Measurements from ENCODE around the gene CD200R1L.
"Not testable (repeated sequence)": the region's sequence is repeated elsewhere in the genome, so short reads cannot be mapped to it uniquely, and the experiment has no call there.

CD200R1L gene

GRCh38 chr3:112846764-112847163 is at the start of gene CD200R1L:
Gene CD200R1L (minus strand): TSS chr3:112846864. CDS start chr3:112829367, 17,497 bp downstream.
- DNase-seq = no peak

GRCh38 chr3:112894258-112894657 is 47.6 kb upstream of the CD200R1L start:
- no peak for DNase-seq

- DNase-seq = no peak
These were observed 42.7 kb upstream of the CD200R1L start for GRCh38 chr3:112889357-112889756.

DNA sequence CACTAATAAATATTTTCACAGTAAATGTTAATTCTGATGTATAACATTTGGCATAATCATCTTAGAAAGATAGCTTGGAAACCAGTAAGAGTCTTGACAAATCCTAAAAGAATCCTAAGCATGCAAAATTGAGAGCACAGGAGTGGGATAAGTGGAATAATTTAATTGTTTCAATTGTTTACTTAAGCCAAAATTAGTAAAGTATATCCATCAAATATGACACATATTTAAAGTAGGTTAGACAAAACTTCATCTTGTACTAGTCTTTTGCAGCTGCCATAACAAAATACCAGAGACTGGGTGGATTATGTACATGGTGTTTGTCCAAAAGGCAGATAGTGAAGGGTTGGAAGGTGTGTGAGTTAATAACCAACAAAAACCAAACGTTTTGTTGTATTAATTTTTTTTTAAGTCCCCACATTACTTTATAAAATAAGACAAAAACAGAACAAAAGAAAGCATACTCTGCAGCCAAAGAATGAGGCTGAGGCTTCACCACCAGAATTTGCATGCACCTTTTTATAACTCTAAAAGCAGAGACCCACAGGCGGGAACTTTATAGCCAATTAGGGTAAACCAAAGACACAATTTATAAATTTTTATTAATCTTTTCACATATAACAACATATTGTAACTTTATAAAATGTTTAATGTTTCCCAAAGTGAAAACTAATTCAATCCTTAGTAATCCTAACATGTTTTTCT is 41.9 kb upstream of the CD200R1L start:
- no peak for DNase-seq

GRCh38 chr3:112884678-112885290 is 38.1 kb upstream of the CD200R1L start:
- DNase-seq = no peak

- DNase-seq = no peak
These were observed 35.2 kb upstream of the CD200R1L start for GRCh38 chr3:112881891-112882290.

- no peak for DNase-seq
These were observed 28.9 kb upstream of the CD200R1L start for GRCh38 chr3:112875561-112875960.

GRCh38 chr3:112874725-112875124 is 28.1 kb upstream of the CD200R1L start:
- no peak for DNase-seq

DNA sequence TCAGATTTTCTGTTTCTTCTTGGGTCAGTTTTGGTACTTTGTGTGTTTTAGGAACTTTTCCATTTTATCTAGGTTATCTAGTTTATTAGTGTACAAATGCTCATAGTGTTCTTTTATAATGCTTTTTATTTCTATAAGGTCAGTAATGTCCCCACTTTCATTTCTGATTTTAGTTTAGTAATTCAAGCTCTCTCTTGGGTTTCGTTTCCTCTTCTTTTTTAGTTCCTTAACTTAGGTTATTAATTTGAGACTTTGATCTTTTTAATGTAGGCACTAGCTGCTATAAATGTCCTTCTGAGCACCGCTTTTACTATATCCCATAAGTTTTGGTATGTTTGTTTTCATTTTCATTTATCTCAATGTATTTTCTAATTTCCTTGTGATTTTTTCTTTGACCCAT is 27.0 kb upstream of the CD200R1L start:
- DNase-seq = no peak

DNA sequence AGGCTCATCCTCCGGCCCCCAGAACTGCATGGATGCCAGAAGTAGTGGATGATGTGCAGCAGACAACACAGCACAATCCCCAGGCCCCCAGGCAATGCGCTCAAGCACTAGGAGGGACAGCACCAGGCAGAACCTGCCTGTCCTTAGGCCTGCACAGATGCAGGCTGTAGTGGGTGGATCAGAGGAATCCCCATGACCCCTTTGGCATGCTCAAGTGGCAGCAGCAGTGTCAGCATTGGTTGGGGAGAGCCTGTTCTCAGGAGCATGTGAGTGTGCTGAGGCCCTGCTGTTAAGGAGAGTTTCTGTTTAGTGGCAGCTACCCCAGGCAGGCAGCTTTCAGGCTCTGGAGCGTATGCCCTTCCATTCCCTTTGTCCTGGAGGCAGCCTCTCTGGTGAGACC is 25.1 kb upstream of the CD200R1L start:
- no peak for DNase-seq

DNA sequence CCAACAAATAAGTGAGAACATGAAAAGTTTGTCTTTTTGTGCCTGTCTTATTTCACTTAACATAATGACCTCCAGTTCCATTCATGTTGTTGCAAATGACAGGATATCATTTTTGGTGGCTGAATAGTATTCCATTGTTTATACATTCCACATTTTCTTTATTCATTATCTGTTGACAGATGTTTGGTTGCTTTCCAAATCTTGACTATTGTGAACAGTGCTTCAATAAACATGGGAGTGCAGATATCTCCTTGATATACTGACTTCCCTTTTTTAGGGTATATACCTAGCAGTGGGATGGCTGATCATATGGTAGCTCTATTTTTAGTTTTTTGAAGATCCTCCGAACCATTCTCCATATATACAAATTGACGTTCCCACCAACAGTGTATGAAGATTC is 19.1 kb upstream of the CD200R1L start:
- DNase-seq = no peak

- DNase-seq = no peak
These were observed 14.2 kb upstream of the CD200R1L start for GRCh38 chr3:112860898-112861297.

DNA sequence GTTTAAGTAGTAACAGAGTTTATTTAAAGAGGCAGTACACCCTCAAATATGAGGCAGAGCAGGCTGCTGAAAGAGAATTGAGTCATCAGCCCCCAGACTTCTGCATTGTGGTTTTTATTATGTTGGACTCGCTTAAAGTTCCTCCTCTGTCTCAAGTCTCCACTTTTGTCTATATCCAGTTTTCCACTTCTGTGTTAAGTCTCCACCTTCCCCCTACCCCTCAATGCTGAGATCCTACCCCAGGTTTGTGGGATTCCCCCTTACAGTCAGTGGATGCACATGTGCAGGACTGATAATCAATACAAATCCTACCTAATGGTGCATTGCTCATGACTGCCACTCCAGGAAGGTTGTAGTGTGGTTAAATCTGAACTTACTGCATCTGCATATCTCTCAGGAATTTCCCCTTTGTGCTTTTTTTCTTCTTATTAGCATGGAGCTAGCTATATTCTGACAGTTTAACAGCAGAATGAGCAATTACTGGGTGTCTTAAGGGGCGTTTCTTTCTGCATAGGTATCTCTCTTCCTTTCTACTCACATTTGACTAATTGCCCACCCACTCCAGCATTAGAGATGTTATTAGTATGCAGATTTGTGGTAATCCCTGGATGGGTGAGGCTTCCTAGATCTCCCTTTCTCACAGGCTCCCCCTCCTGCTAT is 11.9 kb upstream of the CD200R1L start:
- DNase-seq = no peak

- DNase-seq = no peak
These were observed 10.9 kb upstream of the CD200R1L start for GRCh38 chr3:112857526-112857925.

DNA sequence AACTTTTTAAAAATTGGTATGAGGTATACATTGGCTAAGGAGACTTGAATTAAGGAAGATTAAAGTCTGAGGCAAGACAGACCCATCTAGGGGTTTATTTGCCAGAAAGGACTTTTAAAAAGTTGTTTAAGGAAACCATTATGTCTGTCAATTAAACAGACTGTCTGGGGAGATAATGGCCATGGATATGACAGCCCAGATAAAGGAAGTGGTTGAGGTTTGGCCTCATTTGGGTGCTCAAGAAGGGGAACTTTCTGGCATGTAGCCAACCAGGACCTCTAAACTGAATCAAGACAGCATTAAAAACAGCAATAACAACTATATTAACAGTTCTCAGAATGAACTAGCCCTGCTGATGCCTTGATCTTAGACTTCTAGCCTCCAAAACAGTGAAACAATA is 9.9 kb upstream of the CD200R1L start:
- DNase-seq = no peak

GRCh38 chr3:112855883-112856282 is 9.2 kb upstream of the CD200R1L start:
- DNase-seq = no peak

DNA sequence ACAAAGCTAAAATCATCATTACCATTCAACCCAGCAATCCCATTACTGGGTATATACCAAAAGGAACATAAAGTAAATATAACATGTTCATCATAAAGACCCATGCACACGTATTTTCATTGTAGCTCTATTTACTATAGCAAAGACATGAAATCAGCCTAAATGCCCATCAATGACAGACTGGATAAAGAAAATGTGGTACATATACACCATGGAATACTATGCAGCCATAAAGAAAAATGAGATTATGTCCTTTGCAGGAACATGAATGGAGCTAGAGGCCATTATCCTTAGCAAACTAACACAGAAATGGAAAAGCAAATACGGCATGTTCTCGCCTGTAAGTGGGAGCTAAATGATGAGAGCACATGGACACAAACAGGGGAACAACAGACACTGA is 8.4 kb upstream of the CD200R1L start:
- not testable (repeated sequence) for DNase-seq

DNA sequence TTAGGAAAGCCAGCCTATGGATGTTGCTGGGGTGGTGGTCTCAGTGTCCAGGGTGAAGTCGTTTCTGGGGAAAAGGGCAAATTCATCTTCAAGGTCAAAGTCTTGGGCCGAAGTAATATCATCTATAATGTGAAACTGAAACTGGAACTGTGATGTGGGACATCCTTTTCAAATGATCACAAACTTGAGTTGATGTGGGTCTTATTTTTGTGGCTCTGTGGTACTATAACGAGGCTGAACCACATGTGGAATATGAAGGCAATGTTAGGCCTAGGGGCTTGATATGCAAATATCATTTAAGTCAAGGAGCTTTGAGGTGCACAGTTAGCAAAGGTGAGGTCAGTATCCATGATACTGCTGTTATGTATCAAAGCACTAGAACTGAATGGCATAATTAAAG is 1.5 kb upstream of the CD200R1L start:
- DNase-seq = no peak

GRCh38 chr3:112847692-112848091 is 1.0 kb upstream of the CD200R1L start:
- DNase-seq = no peak

GRCh38 chr3:112845772-112846171 is 892 bp downstream of the CD200R1L start:
- no peak for DNase-seq

DNA sequence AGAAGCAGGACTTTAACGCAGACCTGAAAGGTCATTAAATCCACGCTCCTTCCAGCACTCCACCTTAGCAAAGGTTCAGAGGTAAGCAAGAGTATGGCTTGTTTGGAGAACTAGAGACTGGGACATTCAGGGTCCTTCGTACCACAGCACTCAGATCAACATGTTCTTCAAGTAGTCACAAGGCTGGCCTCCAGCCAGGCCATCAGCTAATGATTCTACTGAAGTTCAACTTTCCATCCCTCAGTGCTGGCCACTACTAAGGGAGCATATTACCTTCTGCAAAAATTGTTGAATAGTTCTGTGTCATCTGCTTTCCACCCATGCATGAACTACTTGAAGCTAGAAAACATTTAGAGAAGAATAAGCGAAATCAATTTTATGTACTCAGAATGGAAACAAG is 17.6 kb downstream of the CD200R1L start:
- no peak for DNase-seq

GRCh38 chr3:112822064-112823055 is 24.3 kb downstream of the CD200R1L start:
- no peak for DNase-seq

DNA sequence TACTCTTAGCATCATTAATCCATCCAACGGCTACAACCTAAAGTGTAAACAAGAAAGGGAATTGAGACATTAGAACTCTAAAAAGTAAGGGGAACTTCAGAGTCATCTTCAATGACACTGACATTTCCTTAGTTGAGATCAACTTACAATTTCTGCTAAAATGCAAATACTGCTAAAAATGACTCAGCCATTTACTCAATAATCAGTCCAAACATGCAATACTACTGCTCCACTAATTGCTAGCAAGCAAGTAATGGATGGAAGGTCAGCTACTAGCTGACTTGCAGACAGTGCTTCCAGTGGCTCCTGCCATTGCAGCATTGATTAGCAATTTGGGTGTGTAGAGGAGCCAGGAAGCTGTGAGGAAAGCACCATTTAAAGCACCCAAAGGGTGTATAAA is 28.4 kb downstream of the CD200R1L start:
- no peak for DNase-seq
